Smooth muscle cell (in vitro differentiated cells): Measurements from ENCODE around the gene PLIN5. TPM values are rescaled to one million over a fixed set of nuclear protein-coding genes. Genes with fewer than 3 reads are reported as not detected.

Experiments used
- DNase-seq: peaks from one replicate; lab custom pipeline; 2025; ENCODE audit not compliant: unreplicated experiment; lab: John Stamatoyannopoulos, UW
- H2AFZ ChIP-seq: fragments of 200-600 bp; sonication (generic); 2 replicates; pipeline ENCODE4 v1.6.0; 2016; ENCODE audit warnings: antibody characterized with exemption, low read depth, mild to moderate bottlenecking
- H3F3A ChIP-seq: fragments of 200-600 bp; sonication (generic); 2 replicates; pipeline ENCODE4 v1.6.0; 2017; ENCODE audit warnings: antibody characterized with exemption, low read depth
- H3K27ac ChIP-seq: fragments of 200-600 bp; sonication (generic); 2 replicates; pipeline ENCODE4 v1.5.1; 2016; ENCODE audit warnings: low read depth, mild to moderate bottlenecking
- H3K27me3 ChIP-seq: fragments of 200-600 bp; sonication (generic); 2 replicates; pipeline ENCODE4 v1.6.1; 2016; ENCODE audit warnings: low read depth, mild to moderate bottlenecking
- H3K36me3 ChIP-seq: fragments of 200-600 bp; sonication (generic); 2 replicates; pipeline ENCODE4 v1.5.1; 2016; ENCODE audit warnings: low read depth
- H3K4me1 ChIP-seq: fragments of 200-600 bp; sonication (generic); 2 replicates; pipeline ENCODE4 v1.5.1; 2016; ENCODE audit warnings: low read depth
- H3K4me2 ChIP-seq: fragments of 200-600 bp; sonication (generic); 2 replicates; pipeline ENCODE4 v1.6.0; 2016; ENCODE audit warnings: mild to moderate bottlenecking
- H3K4me3 ChIP-seq: fragments of 200-600 bp; sonication (generic); 2 replicates; pipeline ENCODE4 v1.5.1; 2016; ENCODE audit warnings: mild to moderate bottlenecking
- H3K79me2 ChIP-seq: fragments of 200-600 bp; sonication (generic); 2 replicates; pipeline ENCODE4 v1.6.0; 2016; ENCODE audit warnings: low read depth, mild to moderate bottlenecking
- H3K9ac ChIP-seq: fragments of 200-600 bp; sonication (generic); 2 replicates; pipeline ENCODE4 v1.6.0; 2016; ENCODE audit warnings: low read depth
- H3K9me3 ChIP-seq: fragments of 200-600 bp; sonication (generic); replicated peaks from 2 replicates; pipeline ENCODE4 v1.5.1; 2016; ENCODE audit warnings: low read depth
- H4K20me1 ChIP-seq: fragments of 200-600 bp; sonication (generic); 2 replicates; pipeline ENCODE4 v1.6.0; 2016; ENCODE audit warnings: low read depth
- CTCF ChIP-seq: fragments of 200-600 bp; sonication (generic); IDR thresholded peaks from 2 replicates; pipeline ENCODE4 v1.5.1; 2017; ENCODE audit warnings: borderline replicate concordance, mild to moderate bottlenecking, antibody characterized with exemption; ENCODE audit not compliant: insufficient read depth, poor library complexity, severe bottlenecking
- WGBS: methylation state at CpG from one replicate; pipeline ENCODE4 v1.1.7; 2016; ENCODE audit warnings: low lambda C conversion rate; 5-methylcytosine and 5-hydroxymethylcytosine counted together
- polyA plus RNA-seq: library from polyadenylated mRNA; unstranded; fragments of >200 nt; fragmentation: Nextera tagmentation; extraction: Ambion mirVana; gene quantifications from 2 replicates; pipeline ENCODE4 v1.2.1, GENCODE V29; 2016
- total RNA-seq: library from RNA; depleted of rRNA; stranded (reverse); fragments of >200 nt; gene quantifications from 2 replicates; pipeline ENCODE4 v1.2.3, GENCODE V29; 2014

The PLIN5 gene
- total and polyA plus RNA-seq, 2 experiments from 2014 or later, result not detected

GRCh38 chr19:4553775-4554174 lies 18.8 kb upstream of the PLIN5 start:
- no peaks in the 10 kb centered on the region for H3F3A ChIP-seq
- H3K9me3 ChIP-seq, result no peaks in the 10 kb centered on the region
- H3K4me3 ChIP-seq, result no peak overlapping the region
- no peak for TF ChIP-seq CTCF
- WGBS, result 79% methylated on average over 2 of the region's 3 CpGs
- DNase-seq, result no peak
- H3K4me1 ChIP-seq, result no peaks in the 10 kb centered on the region
- no peaks in the 10 kb centered on the region for H3K27me3 ChIP-seq
- no peak overlapping the region for H3K9ac ChIP-seq
- no peak overlapping the region for H2AFZ ChIP-seq
- no peaks in the 10 kb centered on the region for H3K36me3 ChIP-seq
- no peak overlapping the region for H3K4me2 ChIP-seq
- H3K27ac ChIP-seq, result no peak overlapping the region
- H4K20me1 ChIP-seq, result no peaks in the 10 kb centered on the region
- H3K79me2 ChIP-seq, result no peaks in the 10 kb centered on the region

- Histone ChIP-seq H2AFZ (no peak overlapping the region), H3K36me3 (no peaks in the 10 kb centered on the region), H3K9ac (no peak overlapping the region), H3K79me2 (no peaks in the 10 kb centered on the region), H3K27ac (no peak overlapping the region), H3K4me3 (no peak overlapping the region), H3K4me1 (no peaks in the 10 kb centered on the region), H3K9me3 (no peaks in the 10 kb centered on the region), H3K4me2 (no peak overlapping the region), H4K20me1 (no peaks in the 10 kb centered on the region), H3F3A (no peaks in the 10 kb centered on the region), H3K27me3 (no peaks in the 10 kb centered on the region)
- TF ChIP-seq CTCF, result no peak
- DNase-seq, result no peak
Observed at GRCh38 chr19:4553092-4553695, 18.2 kb upstream of the PLIN5 start.

GRCh38 chr19:4552525-4552819 lies 17.4 kb upstream of the PLIN5 start:
- no peak for DNase-seq
- Histone ChIP-seq H3K4me2 (no peak overlapping the region), H3K4me3 (no peak overlapping the region), H3K79me2 (no peaks in the 10 kb centered on the region), H3K9me3 (no peaks in the 10 kb centered on the region), H3K9ac (no peak overlapping the region), H4K20me1 (no peaks in the 10 kb centered on the region), H2AFZ (no peak overlapping the region), H3K27me3 (no peaks in the 10 kb centered on the region), H3F3A (no peaks in the 10 kb centered on the region), H3K36me3 (no peaks in the 10 kb centered on the region), H3K4me1 (no peaks in the 10 kb centered on the region), H3K27ac (no peak overlapping the region)
- WGBS, result 97% methylated on average over 18 of the region's 18 CpGs
- no peak for TF ChIP-seq CTCF

GRCh38 chr19:4550479-4551050 lies 15.5 kb upstream of the PLIN5 start:
- no peaks in the 10 kb centered on the region for H3K9me3 ChIP-seq
- no peaks in the 10 kb centered on the region for H3K27me3 ChIP-seq
- H3K27ac ChIP-seq, result no peak overlapping the region
- WGBS, result 89% methylated on average over 26 of the region's 26 CpGs
- no peaks in the 10 kb centered on the region for H3K79me2 ChIP-seq
- no peaks in the 10 kb centered on the region for H4K20me1 ChIP-seq
- H3K4me3 ChIP-seq, result no peak overlapping the region
- H3K36me3 ChIP-seq, result no peaks in the 10 kb centered on the region
- H3F3A ChIP-seq, result no peaks in the 10 kb centered on the region
- no peak for TF ChIP-seq CTCF
- no peak overlapping the region for H3K9ac ChIP-seq
- no peak overlapping the region for H3K4me2 ChIP-seq
- H2AFZ ChIP-seq, result no peak overlapping the region
- H3K4me1 ChIP-seq, result no peaks in the 10 kb centered on the region
- no peak for DNase-seq
